PC-9 (cell line): ENCODE results near the gene ACBD3.

ENCODE experiments used
- CTCF ChIP-seq: fragments of 200-600 bp; sonication (generic); conservative IDR thresholded peaks from 2 replicates; pipeline ENCODE4 v1.6.1; 2017; ENCODE audit warnings: mixed run types, antibody characterized with exemption, mild to moderate bottlenecking, moderate library complexity
- EZH2 ChIP-seq: fragments of 200-600 bp; sonication (generic); IDR thresholded peaks from 2 replicates; pipeline ENCODE4 v1.8.0; 2017; ENCODE audit warnings: antibody characterized with exemption, low read depth

GRCh38 chr1:226104671-226105121 is 81.8 kb downstream of the ACBD3 start:
- no peak for TF ChIP-seq CTCF
- TF ChIP-seq EZH2, result no peak
